ENCODE measurements around the gene UNC5C.
"Not testable (repeated sequence)": the region's sequence is repeated elsewhere in the genome, so short reads cannot be mapped to it uniquely, and the experiment has no call there.

UNC5C gene

GRCh38 chr4:95156452-95156765, 392.4 kb downstream of the UNC5C start:
- TF ChIP-seq, protein P1, sequence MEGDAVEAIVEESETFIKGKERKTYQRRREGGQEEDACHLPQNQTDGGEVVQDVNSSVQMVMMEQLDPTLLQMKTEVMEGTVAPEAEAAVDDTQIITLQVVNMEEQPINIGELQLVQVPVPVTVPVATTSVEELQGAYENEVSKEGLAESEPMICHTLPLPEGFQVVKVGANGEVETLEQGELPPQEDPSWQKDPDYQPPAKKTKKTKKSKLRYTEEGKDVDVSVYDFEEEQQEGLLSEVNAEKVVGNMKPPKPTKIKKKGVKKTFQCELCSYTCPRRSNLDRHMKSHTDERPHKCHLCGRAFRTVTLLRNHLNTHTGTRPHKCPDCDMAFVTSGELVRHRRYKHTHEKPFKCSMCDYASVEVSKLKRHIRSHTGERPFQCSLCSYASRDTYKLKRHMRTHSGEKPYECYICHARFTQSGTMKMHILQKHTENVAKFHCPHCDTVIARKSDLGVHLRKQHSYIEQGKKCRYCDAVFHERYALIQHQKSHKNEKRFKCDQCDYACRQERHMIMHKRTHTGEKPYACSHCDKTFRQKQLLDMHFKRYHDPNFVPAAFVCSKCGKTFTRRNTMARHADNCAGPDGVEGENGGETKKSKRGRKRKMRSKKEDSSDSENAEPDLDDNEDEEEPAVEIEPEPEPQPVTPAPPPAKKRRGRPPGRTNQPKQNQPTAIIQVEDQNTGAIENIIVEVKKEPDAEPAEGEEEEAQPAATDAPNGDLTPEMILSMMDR (IDR thresholded peaks at IDR 0.05; ENCODE audit: insufficient read depth, low read depth, low read length, missing control alignments) = no peak

GRCh38 chr4:95155759-95156451, 392.9 kb downstream of the UNC5C start:
- TF ChIP-seq, protein P1 (IDR thresholded peaks at IDR 0.05; ENCODE audit: insufficient read depth, low read depth, low read length, missing control alignments) = peak; percentile 31

More at GRCh38 chr4:95156452-95156765, 392.4 kb downstream of the UNC5C start:
- H3K4me3 ChIP-seq (ENCODE audit: low read depth, low read length) = no peak overlapping the region
- no peak for DNase-seq (ENCODE audit: low read depth)

GRCh38 chr4:95153182-95153581, 395.6 kb downstream of the UNC5C start:
- TF ChIP-seq, protein P1 (IDR thresholded peaks at IDR 0.05; ENCODE audit: insufficient read depth, low read depth, low read length, missing control alignments) = no peak
- no peak for DNase-seq (ENCODE audit: low read depth)
- no peak overlapping the region for H3K4me3 ChIP-seq (ENCODE audit: low read depth, low read length)

More at GRCh38 chr4:95155759-95156451, 392.9 kb downstream of the UNC5C start:
- H3K4me3 ChIP-seq (ENCODE audit: low read depth, low read length) = no peak overlapping the region
- peak; percentile 32 for DNase-seq (ENCODE audit: low read depth)

GRCh38 chr4:95151255-95151654, 397.5 kb downstream of the UNC5C start:
- no peak for DNase-seq (ENCODE audit: low read depth)
- TF ChIP-seq, protein P1 (IDR thresholded peaks at IDR 0.05; ENCODE audit: insufficient read depth, low read depth, low read length, missing control alignments) = no peak
- no peak overlapping the region for H3K4me3 ChIP-seq (ENCODE audit: low read depth, low read length)

- H3K4me3 ChIP-seq (ENCODE audit: low read depth, low read length) = no peak overlapping the region
- TF ChIP-seq, protein P1 (IDR thresholded peaks at IDR 0.05; ENCODE audit: insufficient read depth, low read depth, low read length, missing control alignments) = no peak
- DNase-seq (ENCODE audit: low read depth) = no peak
Observed at GRCh38 chr4:95142932-95143331, 405.8 kb downstream of the UNC5C start.

GRCh38 chr4:95141361-95141760, 407.4 kb downstream of the UNC5C start:
- TF ChIP-seq, protein P1 (IDR thresholded peaks at IDR 0.05; ENCODE audit: insufficient read depth, low read depth, low read length, missing control alignments) = no peak
- no peak overlapping the region for H3K4me3 ChIP-seq (ENCODE audit: low read depth, low read length)
- DNase-seq (ENCODE audit: low read depth) = no peak

DNA sequence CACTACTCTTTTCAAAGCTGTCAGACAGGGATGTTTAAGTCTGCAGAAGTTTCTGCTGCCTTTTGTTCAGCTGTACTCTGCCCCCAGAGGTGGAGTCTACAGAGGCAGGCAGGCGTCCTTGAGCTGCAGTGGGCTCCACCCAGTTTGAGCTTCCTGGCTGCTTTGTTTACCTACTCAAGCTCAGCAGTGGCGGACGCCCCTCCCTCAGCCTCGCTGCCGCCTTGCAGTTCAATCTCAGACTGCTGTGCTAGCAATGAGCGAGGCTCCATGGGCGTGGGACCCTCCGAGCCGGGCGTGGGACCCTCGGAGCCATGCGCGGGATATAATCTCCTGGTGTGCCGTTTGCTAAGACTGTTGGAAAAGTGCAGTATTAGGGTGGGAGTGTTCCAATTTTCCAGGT, 409.3 kb downstream of the UNC5C start:
- H3K4me3 ChIP-seq (ENCODE audit: low read depth, low read length); DNase-seq (ENCODE audit: low read depth): not testable (repeated sequence)

GRCh38 chr4:95134016-95134415, 414.8 kb downstream of the UNC5C start:
- DNase-seq (ENCODE audit: low read depth); H3K4me3 ChIP-seq (ENCODE audit: low read depth, low read length): not testable (repeated sequence)

Data from GM12865 (cell line).